GM21360 (cell line): ENCODE results near the gene REPS2.

Source experiments
- ATAC-seq: cut with Tn5 transposase; IDR thresholded peaks from one replicate; pipeline ENCODE4 v1.9.1; 2021; ENCODE audit warnings: mild to moderate bottlenecking, moderate library complexity; ENCODE audit not compliant: unreplicated experiment

The REPS2 gene

DNA sequence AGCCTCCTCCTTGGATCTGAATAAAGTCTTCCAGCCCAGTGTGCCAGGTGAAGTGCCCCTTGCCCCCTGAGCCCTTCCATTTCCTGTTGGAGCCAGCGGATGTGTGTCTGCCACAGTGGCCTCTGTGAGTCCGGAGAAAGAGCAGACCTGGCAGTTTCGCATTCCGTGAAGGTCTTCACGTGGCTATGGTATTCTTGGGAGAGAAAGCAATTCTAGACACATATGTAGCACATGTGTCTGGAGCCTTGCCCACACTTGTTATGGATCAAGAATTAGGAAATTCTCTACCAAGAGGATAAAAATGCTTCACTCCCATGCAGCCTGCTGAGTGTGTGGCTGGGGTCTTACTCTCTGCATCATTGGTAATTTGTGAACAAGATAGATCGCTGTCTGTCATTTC is 130.9 kb downstream of the REPS2 start:
- no peak for ATAC-seq

DNA sequence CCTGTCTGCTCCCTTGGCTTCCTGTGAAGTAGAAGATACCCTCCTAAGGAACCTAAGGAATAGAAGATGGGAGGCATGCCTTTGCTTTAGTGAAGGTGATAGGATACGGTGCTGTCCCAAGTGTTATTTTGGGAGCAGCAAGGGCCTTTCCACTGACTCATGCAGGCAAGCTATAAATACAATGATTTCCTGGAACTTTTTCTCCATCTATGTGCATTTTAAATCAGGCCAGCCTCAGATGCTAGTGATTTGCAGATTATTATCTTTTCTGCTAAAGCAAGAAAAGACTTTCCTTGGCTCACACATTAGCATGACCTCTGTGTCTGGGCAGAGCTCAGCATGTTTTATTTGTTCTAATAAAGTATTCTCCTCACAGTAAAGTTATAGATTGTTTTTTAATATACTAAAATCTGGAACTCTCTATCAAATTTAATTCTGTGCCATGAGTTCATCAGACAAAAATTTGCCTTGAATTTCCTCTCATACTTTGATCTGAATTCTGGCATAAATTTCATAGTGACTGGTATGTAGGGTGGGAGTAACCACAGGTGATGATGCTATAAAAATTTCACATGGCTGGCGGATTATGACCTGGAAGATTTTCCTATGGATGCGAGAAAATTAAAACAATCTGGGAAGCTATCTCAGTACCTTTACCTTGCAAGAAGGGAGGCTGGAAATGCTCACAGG is 131.7 kb downstream of the REPS2 start:
- no peak for ATAC-seq

DNA sequence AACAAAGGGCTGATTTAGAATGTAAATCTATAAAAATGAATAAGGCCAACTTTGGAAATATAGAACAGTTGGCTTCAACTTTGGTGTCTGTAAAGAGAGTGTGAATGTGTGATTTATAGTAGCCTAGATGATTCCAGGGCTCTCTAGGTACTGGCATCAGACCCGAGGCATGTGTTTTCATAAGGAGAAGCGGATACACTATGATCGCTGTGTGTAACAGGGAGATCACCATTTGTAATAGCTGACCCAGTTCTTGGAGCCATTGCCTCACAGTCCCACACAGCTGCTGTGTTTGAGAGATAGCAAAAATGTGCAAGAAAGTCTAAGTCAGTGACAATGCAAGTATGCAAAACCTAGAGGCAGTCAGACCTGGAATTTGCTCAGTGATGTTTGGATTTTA is 135.1 kb downstream of the REPS2 start:
- ATAC-seq, result no peak

DNA sequence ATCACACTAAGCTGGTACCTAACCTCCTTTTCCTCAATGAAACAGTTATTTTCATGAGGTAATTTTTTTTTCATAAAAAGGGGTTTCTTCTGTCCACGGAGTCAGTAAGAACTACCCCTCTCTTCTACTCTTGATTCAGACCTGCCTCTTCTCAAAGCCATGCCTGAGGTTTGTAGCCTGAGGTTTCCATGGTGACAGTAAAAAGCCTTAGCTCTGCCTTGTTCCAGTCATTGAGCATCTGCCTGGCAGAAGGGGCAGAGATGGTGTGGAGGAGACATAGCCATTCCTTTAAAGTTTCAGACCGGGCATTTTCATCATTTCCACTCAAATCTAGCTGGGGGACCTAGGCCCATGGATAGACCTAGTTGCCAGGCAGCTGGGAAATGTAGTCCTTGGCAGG is 135.5 kb downstream of the REPS2 start:
- no peak for ATAC-seq

DNA sequence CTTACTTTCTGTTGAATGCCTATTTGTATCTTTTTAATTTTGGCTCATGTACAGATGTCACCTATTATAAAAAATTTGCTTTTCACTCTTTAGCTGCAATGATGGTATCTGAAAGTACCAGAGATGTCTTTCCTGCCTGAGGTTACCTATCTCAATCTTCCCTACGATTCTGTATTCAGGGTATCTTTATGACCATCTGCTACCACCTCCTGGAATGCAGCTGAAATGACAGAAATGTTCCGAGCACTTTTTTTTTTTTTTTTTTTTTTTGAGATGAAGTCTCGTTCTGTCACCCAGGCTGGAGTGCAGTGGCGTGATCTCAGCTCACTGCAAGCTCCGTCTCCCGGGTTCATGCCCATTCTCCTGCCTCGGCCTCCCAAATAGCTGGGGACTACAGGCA is 136.4 kb downstream of the REPS2 start:
- no peak for ATAC-seq

DNA sequence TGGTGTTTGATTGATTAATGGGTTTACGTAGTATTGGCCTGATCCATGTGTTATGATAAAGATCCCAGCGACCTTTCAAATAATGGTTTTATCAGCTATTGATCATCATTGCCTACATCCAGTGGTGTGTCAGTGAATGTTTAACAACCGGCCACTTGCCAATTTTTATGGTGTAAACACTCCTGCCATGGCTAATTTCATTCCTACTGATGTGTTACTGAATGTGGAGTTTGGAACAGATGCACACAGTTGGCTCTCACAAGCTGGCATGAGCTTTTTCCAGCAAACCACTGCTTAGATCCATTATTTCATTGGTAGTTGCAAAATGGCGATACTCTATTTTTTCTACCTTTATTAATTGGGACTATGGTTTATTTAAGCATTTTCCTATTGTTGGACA is 139.9 kb downstream of the REPS2 start:
- no peak for ATAC-seq

DNA sequence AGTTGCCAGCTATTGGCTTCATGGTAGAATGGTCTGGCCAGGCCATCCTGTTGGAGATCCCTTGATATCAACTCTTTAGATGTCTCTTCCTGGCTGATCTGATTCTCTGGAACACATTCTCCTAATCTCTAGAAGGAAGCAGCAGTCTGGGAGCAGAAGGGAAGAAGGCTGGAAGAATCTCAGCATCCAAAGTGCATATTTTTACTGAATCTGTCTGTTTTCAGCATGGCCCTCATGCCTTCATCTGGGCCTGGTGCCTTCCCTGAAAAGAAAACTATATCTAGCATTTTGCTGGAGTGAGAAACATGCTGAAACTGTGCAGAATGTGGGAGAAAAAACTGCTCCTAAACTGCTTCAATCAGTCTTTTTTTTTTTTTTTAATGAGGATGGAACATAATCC is 148.7 kb downstream of the REPS2 start:
- no peak for ATAC-seq

DNA sequence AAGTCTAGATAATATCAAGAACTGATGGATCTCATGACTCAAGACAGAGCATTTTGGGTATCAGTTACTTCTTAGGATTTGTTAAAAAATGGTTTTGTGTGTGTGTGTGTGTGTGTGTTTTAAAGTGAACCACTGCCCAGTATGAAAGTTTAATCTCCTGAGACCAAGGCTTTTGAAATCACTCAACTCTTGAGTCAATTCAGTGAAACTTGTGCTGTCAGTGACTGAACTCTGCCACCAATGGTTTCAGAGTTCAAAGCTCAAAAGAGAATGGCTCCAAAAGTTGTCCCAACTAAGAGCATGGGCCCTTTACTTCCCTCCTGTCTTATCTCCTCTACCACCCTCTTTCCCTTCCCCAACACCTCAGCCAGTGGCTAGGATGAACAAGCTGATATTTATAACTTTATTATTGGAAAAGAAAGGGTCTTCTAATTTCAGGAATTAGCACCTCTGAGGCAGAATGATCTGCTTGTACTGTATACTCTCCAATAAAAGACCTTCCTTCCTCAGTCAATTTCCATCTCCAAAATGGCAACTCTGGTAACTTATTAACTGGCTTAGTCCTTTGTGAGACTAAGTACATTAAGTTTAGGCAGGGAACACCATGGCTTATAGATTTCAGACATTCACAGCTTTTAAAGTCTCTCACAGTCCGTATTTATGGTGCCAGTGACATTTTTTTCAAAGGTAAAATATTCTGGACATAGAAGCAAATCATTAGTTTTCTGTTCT is 152.2 kb downstream of the REPS2 start:
- ATAC-seq, result no peak

DNA sequence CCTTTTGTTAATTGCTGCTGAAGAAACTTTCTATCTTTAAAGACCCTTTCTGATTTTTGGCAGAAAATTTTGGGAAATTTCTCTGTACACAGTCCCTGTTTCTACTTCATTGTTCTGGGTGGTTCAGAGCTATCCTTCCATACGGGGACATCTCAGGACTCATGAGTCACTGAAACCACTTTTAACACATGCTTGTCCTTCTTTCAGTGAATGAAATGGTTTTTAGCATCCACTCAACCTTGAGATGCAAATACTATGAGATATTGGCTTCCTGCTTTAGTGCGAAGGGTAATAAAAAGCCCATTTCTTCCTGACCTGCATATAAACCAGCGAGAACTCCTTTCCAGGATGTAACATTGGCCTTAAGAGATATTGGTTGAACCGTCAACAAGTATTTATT is 158.0 kb downstream of the REPS2 start:
- no peak for ATAC-seq

DNA sequence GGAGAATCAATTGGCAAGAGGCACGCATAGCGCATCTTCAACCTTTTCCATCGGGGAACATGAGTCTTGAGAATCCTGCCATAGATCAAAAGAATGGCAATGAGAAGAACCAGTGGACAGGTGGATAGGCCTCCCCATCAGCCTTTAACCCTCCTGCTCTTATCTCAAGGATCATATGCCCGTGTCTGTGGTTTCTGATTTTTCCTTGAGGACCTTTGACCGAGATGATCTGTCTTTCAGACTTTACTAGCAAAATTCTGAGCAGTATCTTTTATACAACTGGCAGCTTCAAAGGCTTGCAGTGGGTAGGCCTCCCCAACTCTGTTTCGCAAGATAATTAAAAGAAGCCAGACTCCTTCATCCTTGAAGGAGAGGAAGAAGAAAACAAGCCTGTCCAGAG is 174.4 kb downstream of the REPS2 start:
- ATAC-seq, result no peak

DNA sequence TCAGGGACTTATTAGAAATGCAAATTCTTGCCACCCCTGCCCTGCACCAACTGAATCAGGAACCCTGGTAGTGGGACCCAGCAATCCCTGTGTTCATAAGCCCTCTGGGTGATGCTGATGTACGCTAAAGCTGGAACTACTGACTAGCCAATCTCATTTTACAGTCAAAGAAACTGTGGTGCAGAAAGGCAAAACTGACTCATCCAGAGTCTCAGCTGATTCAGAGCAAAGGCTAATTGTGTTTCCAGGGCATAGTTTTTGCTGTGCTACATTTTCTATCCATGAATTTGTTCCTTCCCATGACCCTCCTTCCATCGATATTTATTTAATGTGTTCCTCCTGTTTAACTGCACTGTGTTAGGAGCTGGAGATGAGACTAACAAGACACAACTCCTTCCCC is 207.5 kb downstream of the REPS2 start:
- no peak for ATAC-seq

DNA sequence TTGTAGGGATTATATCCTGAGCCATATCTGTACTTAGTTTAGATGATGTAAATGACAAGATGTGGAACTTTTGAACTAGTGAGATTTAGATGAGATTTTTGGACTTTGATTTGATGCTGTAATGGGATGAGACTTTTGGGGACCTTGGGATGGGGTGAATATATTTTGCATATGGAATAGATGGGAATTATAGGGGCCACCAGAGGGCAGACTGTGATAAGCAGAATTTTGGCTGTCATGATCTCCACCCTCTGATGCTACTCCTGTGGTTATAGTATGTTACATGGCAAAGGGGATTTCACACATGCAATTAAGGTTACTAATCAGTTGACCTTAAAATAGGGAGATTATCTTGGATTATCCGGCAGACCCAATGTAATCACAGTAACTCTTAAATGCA is 214.5 kb downstream of the REPS2 start:
- ATAC-seq, result no peak

DNA sequence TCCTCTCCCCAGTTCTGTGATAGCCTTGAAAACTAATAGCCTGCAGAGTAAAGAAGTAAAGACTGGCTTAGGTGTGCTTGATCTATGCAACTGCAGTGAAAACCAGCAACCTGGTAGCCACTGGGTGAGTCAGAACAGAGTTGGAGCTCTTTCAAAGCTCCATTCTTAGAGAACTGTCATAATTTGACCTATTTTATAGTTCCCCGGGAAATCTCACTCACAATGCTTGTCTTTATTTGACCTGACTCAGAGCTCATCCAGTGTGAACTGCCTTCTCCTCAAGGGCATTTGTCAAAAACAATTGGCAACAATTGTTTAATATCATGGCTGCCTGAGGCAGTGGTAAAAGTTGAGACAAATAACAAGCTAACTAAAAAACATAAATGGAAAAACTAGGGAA is 215.5 kb downstream of the REPS2 start:
- no peak for ATAC-seq

DNA sequence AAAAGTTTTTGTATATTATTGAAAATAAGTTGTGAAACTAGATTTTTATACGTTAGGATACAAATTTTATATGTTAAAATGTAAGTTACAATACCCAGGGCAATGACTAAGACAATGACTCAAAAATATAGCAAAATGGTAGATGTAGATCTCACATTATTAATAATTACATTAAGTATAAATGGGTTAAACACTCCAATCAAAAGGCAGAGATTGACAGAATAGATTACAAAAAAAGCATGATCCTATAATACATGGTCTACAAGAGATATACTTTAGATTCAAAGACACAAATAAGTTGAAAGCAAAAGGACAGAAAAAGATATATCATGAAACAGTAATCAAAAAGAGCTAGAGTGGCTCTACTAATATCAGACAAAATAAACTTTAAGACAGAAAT is 217.6 kb downstream of the REPS2 start:
- ATAC-seq, result no peak

DNA sequence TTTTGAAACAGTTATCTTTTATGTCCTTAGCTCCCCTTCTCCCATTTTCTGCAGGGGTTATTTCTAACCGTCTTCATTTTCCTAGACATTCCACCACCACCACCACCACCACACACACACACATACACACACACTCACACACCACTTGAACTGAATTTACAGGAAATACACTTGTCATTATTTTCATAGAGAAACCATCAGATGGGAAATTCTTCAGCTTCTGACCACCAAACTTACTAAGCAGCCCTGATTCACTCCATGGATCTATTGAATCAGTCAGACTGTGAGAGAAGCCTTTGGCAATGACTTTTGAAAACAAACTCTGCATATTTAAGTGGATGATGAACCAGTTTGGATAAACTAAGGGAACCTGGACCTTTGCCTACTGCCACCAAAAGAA is 218.5 kb downstream of the REPS2 start:
- ATAC-seq, result no peak

DNA sequence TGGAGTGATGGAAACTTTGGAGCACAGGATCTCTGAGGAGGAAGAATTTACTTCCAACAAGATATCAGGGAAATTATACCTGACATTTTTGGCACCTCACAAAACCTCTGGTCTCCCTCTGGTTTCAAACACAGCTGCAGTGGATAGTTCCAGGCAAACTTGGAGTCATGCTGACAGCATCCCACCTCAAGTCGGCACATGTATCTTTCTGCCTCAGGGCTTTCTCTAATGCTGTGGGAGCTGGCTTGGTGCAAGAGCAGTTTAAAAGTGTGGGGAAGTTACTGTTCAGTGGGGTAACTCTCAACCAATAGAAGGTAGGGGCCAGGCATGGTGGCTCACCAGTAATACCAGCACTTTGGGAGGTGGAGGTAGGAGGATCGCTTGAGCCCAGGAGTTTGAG is 221.5 kb downstream of the REPS2 start:
- ATAC-seq, result no peak

DNA sequence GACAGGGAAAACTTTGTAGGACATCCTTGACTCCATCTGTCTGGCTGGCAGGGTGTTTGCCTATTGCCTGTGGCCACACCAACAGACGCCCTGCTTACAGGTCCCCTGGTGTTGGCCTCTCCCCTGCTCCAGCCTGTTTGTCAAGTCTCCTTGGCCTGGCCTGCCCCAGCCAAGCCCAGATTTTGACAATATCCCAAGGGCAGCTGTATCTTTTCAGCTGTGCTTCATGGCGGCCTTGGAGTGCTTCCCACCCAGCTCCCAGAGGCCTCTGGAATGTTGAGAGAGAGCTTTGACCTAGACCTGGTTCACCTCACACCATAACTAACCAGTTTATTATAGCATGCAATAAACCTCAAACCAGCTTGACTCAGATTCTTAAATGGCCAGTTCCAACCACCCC is 224.5 kb downstream of the REPS2 start:
- no peak for ATAC-seq

DNA sequence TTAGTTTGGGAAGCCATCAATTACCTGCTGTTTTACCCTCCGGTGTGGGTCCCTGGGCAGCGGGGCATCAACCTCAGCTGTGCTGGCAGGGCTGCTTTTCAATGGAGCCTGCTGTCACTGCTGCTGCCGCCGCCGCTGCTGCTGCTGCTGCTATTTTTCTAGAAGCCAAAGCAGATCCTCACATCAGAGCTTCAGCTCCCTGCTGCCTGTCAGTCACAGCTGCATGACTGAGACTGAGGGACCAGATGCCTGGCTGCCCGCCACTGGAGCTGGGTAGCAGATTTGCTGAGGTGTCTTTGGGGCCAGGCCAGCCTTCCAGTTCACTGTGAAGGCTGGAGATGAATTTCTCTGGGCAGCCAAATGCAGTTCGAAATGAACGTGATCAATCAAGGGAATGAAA is 228.2 kb downstream of the REPS2 start:
- no peak for ATAC-seq

DNA sequence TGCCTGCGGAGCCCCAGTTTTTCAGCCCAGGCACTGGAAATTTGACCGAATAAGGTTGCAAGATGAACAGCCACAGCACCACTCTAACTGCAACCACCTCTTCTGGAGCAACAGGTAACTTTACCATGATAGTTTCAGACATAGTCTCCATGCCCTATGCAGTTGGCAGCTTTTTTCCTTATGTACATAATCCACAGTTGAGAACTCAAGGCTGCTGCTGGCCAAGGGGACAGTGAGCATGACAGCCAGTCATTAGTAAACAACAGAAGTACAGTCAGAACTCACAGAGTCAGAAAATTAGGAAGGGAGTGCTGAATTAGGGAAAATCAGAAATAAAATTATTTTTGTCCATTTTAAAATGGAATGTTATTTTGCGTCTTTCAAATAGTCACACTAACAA is 235.9 kb downstream of the REPS2 start:
- ATAC-seq, result no peak

DNA sequence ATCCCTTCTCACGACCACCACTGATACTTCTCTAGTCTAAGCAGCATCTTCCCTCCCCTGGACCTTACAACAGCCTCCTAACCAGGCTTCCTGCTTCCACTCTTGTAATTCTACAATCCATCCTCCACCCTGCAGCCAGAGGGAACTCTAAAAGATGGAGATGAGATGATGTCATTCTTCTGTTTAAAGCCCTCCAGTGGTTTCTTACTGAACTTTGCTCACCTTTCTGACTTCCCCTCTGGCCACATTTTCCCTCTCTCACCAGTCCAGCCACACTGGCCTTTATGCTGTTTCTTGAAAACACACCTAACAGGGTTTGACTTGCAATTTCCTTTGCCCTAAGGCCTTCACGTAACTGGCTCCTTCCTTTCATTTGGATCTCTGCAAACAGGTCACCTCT is 237.1 kb downstream of the REPS2 start:
- no peak for ATAC-seq

DNA sequence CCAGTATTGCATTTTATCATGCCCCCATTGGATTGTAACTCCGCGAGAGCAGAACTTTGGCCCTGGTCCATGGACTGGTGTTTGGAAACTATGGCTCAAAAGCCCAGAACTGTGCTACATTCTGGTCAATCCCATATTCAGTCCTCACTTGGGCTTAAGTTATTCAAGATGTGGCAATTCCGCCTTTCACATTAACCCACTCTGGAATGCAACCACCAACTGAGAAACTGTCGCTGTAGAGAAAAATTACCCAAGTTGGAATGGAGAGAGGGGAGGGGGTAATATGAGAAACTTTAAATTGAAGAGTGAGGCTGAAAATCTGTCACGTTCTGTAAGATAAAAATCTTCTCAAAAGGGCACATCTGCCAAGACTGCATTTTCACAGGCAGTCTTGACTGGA is 239.0 kb downstream of the REPS2 start:
- ATAC-seq, result no peak

DNA sequence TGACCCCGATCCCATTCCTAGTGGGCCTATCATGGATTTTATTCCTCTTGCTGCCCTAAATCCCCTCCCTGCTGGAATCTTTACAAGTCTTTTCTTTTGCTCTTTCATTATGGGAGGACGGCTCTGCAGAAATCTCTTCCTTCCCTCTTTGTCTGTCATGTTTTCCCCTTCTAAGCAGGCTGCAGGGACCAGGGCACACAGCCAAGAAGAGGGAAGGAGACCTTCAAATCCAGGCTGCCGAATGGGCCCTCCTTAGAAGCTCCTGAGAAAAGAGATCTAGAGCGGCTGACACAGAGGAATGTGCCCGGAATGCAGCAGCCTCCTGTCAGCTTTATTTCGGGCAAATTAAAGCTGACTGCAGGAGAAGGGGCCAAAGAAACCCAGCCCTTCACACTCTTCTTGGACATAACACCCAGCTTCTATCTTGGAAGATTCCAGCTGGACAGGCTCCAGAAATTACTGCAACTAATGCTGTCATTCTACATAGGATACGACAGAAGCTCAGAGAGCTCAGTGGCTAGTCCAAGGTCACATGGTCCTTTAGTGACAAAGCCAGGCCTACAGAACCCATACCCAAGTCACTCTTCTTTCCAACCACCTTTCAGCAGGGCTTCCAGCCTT is 240.8 kb downstream of the REPS2 start:
- no peak for ATAC-seq
